ENCODE measurements around the gene JCHAIN.

DNA sequence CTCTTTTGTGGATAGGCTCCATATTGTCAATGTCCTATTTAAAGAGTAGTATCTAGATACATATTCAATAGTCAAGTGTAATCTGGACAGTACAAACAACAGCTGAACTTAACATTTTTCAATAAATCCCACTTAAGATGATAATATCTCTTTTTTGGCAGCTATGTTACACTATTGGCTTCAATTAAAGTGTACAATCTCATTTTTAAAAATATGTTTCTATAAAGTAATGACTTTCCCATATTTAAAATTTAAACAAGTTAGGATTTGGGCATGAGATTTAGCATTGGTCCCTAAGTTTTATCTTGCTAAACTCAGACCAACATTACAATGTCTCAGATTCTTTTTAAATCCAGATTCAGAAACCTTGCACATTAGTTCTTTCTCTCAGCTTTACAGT, 7.9 kb upstream of the JCHAIN start:
- TF ChIP-seq, protein P1, sequence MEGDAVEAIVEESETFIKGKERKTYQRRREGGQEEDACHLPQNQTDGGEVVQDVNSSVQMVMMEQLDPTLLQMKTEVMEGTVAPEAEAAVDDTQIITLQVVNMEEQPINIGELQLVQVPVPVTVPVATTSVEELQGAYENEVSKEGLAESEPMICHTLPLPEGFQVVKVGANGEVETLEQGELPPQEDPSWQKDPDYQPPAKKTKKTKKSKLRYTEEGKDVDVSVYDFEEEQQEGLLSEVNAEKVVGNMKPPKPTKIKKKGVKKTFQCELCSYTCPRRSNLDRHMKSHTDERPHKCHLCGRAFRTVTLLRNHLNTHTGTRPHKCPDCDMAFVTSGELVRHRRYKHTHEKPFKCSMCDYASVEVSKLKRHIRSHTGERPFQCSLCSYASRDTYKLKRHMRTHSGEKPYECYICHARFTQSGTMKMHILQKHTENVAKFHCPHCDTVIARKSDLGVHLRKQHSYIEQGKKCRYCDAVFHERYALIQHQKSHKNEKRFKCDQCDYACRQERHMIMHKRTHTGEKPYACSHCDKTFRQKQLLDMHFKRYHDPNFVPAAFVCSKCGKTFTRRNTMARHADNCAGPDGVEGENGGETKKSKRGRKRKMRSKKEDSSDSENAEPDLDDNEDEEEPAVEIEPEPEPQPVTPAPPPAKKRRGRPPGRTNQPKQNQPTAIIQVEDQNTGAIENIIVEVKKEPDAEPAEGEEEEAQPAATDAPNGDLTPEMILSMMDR (IDR thresholded peaks at IDR 0.05): no peak
- no peak for TF ChIP-seq POLR2A (IDR thresholded peaks at IDR 0.05)
- TF ChIP-seq EP300 (IDR thresholded peaks at IDR 0.05): no peak
- TF ChIP-seq POLR2AphosphoS5 (IDR thresholded peaks at IDR 0.05): no peak

Measured in sigmoid colon (tissue), 4 donors.